Measurements from ENCODE around the gene GPR39.

DNA sequence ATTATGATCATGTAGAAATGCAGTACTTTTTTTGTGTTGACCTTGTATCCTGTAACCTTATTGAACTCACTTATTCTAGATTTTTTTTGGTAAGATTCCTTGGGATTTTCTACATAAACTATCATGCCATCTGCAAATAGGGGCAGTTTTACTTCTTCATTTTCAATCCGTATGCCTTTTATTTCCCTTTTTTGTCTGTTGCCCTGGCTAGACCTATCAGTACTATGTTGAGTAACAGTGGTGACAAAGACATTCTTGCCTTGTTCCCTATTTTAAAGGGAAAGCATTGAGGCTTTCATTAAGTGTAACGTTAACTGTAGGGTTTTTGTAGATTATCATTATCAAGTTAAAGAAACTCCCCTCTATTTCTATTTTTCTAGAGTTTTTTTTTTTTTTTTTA, 161.1 kb downstream of the GPR39 start:
- TF ChIP-seq, protein P1, sequence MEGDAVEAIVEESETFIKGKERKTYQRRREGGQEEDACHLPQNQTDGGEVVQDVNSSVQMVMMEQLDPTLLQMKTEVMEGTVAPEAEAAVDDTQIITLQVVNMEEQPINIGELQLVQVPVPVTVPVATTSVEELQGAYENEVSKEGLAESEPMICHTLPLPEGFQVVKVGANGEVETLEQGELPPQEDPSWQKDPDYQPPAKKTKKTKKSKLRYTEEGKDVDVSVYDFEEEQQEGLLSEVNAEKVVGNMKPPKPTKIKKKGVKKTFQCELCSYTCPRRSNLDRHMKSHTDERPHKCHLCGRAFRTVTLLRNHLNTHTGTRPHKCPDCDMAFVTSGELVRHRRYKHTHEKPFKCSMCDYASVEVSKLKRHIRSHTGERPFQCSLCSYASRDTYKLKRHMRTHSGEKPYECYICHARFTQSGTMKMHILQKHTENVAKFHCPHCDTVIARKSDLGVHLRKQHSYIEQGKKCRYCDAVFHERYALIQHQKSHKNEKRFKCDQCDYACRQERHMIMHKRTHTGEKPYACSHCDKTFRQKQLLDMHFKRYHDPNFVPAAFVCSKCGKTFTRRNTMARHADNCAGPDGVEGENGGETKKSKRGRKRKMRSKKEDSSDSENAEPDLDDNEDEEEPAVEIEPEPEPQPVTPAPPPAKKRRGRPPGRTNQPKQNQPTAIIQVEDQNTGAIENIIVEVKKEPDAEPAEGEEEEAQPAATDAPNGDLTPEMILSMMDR (IDR thresholded peaks at IDR 0.05): no peak
- TF ChIP-seq POLR2AphosphoS5 (IDR thresholded peaks at IDR 0.05): no peak
- no peak for TF ChIP-seq POLR2A (IDR thresholded peaks at IDR 0.05; ENCODE audit: low read depth)
- TF ChIP-seq EP300 (IDR thresholded peaks at IDR 0.05): no peak

All from esophagus muscularis mucosa (tissue), 4 donors.